ENCODE results near the gene CHN2.
A peak's percentile ranks its signal among the peaks of the same experiment; 100 is the strongest.

CHN2 gene

DNA sequence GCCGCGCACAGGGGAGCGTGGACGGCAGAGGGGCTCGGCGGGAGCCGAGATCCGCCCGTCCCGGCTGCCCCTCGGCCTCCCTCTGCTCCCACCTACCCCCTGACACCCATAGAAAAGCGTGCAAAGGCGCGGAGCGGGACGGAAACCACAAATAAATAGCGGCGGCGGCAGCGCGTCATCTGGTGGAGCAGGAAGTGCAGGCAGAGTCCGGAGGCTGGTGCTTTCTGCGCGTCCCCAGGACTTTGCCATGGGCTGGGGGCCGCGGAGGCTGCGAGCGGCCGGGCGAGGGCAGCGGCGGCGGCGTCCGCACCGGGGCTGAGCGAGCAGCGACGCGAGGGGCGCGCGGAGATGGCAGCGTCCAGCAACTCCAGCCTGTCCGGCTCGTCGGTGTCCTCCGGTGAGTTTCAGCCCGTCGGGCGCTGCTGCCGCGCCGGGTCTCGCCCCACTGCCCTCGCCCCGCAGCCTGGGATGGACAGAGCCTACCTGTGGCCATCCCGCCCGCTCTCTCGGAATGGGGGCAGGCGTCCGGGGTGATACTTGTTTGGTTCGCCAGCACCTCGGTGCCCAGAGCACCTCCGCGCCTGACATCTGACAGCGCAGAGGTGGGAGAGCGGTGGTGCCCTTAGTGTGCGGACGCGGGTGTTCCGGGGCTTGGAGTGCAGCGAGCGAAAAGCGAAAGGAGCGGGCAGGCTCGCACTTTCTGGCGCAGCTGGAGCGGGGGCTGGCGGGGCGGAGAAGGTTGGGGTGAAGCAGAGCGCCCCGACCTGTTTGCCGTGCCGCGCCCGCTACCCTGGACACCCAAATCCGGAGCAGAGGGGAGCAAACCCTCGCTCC, at the start of gene CHN2:
Gene CHN2, plus strand, starts transcription at position 182 of the 834 bp plus-strand sequence.
- peak; percentile 74 for ATAC-seq
- TF ChIP-seq OSR1 (CRISPR knock-in tag; IDR thresholded peaks at IDR 0.05) (no peak), ZNF565 (CRISPR knock-in tag; conservative IDR thresholded peaks at IDR 0.05; ENCODE audit: low read depth) (no peak), RARB (CRISPR knock-in tag; IDR thresholded peaks at IDR 0.05) (no peak), ARNTL (CRISPR knock-in tag; IDR thresholded peaks at IDR 0.05; ENCODE audit: borderline replicate concordance, low read depth) (no peak), SNAI2 (CRISPR knock-in tag; IDR thresholded peaks at IDR 0.05) (no peak), PPARA (CRISPR knock-in tag; IDR thresholded peaks at IDR 0.05; ENCODE audit: borderline replicate concordance) (no peak), ZNF70 (CRISPR knock-in tag; IDR thresholded peaks at IDR 0.05) (no peak), ZC3H10 (CRISPR knock-in tag; IDR thresholded peaks at IDR 0.05) (no peak), ZFP3 (CRISPR knock-in tag; IDR thresholded peaks at IDR 0.05) (no peak)
- TF ChIP-seq, protein P1, sequence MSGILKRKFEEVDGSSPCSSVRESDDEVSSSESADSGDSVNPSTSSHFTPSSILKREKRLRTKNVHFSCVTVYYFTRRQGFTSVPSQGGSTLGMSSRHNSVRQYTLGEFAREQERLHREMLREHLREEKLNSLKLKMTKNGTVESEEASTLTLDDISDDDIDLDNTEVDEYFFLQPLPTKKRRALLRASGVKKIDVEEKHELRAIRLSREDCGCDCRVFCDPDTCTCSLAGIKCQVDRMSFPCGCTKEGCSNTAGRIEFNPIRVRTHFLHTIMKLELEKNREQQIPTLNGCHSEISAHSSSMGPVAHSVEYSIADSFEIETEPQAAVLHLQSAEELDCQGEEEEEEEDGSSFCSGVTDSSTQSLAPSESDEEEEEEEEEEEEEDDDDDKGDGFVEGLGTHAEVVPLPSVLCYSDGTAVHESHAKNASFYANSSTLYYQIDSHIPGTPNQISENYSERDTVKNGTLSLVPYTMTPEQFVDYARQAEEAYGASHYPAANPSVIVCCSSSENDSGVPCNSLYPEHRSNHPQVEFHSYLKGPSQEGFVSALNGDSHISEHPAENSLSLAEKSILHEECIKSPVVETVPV (CRISPR knock-in tag; IDR thresholded peaks at IDR 0.05): no peak
- TF ChIP-seq, protein P2, sequence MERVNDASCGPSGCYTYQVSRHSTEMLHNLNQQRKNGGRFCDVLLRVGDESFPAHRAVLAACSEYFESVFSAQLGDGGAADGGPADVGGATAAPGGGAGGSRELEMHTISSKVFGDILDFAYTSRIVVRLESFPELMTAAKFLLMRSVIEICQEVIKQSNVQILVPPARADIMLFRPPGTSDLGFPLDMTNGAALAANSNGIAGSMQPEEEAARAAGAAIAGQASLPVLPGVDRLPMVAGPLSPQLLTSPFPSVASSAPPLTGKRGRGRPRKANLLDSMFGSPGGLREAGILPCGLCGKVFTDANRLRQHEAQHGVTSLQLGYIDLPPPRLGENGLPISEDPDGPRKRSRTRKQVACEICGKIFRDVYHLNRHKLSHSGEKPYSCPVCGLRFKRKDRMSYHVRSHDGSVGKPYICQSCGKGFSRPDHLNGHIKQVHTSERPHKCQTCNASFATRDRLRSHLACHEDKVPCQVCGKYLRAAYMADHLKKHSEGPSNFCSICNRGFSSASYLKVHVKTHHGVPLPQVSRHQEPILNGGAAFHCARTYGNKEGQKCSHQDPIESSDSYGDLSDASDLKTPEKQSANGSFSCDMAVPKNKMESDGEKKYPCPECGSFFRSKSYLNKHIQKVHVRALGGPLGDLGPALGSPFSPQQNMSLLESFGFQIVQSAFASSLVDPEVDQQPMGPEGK (CRISPR knock-in tag; IDR thresholded peaks at IDR 0.05; ENCODE audit: borderline replicate concordance): no peak
- TF ChIP-seq, protein P3, sequence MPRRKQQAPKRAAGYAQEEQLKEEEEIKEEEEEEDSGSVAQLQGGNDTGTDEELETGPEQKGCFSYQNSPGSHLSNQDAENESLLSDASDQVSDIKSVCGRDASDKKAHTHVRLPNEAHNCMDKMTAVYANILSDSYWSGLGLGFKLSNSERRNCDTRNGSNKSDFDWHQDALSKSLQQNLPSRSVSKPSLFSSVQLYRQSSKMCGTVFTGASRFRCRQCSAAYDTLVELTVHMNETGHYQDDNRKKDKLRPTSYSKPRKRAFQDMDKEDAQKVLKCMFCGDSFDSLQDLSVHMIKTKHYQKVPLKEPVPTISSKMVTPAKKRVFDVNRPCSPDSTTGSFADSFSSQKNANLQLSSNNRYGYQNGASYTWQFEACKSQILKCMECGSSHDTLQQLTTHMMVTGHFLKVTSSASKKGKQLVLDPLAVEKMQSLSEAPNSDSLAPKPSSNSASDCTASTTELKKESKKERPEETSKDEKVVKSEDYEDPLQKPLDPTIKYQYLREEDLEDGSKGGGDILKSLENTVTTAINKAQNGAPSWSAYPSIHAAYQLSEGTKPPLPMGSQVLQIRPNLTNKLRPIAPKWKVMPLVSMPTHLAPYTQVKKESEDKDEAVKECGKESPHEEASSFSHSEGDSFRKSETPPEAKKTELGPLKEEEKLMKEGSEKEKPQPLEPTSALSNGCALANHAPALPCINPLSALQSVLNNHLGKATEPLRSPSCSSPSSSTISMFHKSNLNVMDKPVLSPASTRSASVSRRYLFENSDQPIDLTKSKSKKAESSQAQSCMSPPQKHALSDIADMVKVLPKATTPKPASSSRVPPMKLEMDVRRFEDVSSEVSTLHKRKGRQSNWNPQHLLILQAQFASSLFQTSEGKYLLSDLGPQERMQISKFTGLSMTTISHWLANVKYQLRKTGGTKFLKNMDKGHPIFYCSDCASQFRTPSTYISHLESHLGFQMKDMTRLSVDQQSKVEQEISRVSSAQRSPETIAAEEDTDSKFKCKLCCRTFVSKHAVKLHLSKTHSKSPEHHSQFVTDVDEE (CRISPR knock-in tag; IDR thresholded peaks at IDR 0.05): no peak

DNA sequence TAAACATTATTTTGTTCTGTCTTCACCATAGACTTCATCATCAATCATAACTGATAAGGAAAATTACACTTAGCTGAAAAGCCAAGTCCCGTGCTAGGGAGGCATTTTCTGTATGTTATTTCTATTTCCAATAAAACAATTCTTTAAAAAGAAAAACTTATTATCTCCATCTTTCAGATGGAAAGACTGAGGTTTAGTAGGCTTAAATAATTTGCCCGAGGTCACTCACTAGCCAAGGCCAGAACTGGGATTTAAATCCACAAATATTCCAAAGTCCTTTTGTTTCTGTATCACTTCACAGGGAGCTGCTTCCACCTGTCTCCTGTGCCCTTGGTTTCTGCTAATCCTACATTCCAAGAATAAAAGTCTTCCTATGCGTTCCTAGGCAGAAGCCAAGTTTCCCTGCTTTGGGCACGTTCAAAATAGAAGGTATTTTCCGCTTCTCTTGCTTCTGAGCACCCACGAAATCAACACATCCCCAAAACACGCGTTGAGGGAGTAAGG, 49.0 kb upstream of the CHN2 start:
- no peak for ATAC-seq
- no peak for TF ChIP-seq OSR1 (CRISPR knock-in tag; IDR thresholded peaks at IDR 0.05)
- TF ChIP-seq ZNF8 (CRISPR knock-in tag; IDR thresholded peaks at IDR 0.05): no peak
- no peak for TF ChIP-seq BACH2 (CRISPR knock-in tag; IDR thresholded peaks at IDR 0.05; ENCODE audit: borderline replicate concordance)
- no peak for TF ChIP-seq ARNTL (CRISPR knock-in tag; IDR thresholded peaks at IDR 0.05; ENCODE audit: borderline replicate concordance, low read depth)
- TF ChIP-seq ZC3H10 (CRISPR knock-in tag; IDR thresholded peaks at IDR 0.05): no peak
- TF ChIP-seq, protein P2 (CRISPR knock-in tag; IDR thresholded peaks at IDR 0.05; ENCODE audit: borderline replicate concordance): no peak
- no peak for TF ChIP-seq ZNF70 (CRISPR knock-in tag; IDR thresholded peaks at IDR 0.05)
- no peak for TF ChIP-seq SNAI2 (CRISPR knock-in tag; IDR thresholded peaks at IDR 0.05)
- no peak for TF ChIP-seq ISL1 (CRISPR knock-in tag; IDR thresholded peaks at IDR 0.05)
- TF ChIP-seq ZFP30 (CRISPR knock-in tag; IDR thresholded peaks at IDR 0.05): no peak
- no peak for TF ChIP-seq CSDC2 (CRISPR knock-in tag; IDR thresholded peaks at IDR 0.05)
- TF ChIP-seq ESRRG (CRISPR knock-in tag; IDR thresholded peaks at IDR 0.05): no peak

DNA sequence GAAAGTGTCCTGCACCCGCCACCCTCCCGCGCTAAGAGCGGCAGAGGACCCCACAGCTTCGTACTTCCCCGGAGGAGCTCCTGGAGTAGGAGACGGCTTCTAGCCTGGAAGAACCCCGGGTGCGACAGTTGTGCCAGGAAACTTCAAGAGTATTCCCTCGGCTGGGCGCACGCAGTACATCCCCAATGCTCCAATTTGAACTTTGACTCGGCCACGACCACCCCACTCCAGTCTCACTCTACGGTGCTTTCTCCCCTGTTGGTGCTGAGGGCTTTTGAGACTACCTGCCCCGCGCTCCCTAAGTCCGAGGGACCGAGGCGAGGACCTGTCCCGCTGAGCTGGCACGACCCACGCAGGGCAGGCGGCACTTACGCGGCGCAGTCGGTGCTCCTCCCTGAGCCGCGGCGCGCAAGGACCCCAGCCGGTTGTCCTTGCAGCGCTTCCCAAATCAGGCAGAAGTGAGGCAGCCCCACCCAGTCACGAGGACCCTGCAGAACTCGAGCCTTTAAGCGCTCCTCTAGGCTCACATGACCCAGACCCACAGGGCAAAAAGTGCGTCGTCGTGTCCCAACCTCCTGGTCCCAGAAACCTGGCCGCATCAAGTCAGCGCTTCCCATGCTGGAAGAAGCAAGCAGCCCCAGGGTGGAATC, 48.4 kb upstream of the CHN2 start, which contains the start of gene CPVL:
Gene CPVL, minus strand, starts transcription at position 481 of the 650 bp plus-strand sequence. CDS start 25,476 bp downstream, outside the sequence.
- no peak; the same call in 2 of the 3 replicates for ATAC-seq
- TF ChIP-seq ISL1 (CRISPR knock-in tag; IDR thresholded peaks at IDR 0.05) (no peak), ARNTL (CRISPR knock-in tag; IDR thresholded peaks at IDR 0.05; ENCODE audit: borderline replicate concordance, low read depth) (no peak), ZC3H10 (CRISPR knock-in tag; IDR thresholded peaks at IDR 0.05) (no peak), RARB (CRISPR knock-in tag; IDR thresholded peaks at IDR 0.05) (no peak), ZNF70 (CRISPR knock-in tag; IDR thresholded peaks at IDR 0.05) (no peak), TOX (CRISPR knock-in tag; IDR thresholded peaks at IDR 0.05; ENCODE audit: borderline replicate concordance) (no peak), TCF4 (CRISPR knock-in tag; IDR thresholded peaks at IDR 0.05; ENCODE audit: borderline replicate concordance) (no peak), ZFP30 (CRISPR knock-in tag; IDR thresholded peaks at IDR 0.05) (no peak), ZNF8 (CRISPR knock-in tag; IDR thresholded peaks at IDR 0.05) (no peak), BACH2 (CRISPR knock-in tag; IDR thresholded peaks at IDR 0.05; ENCODE audit: borderline replicate concordance) (no peak), ZNF565 (CRISPR knock-in tag; conservative IDR thresholded peaks at IDR 0.05; ENCODE audit: low read depth) (no peak), GLIS3 (CRISPR knock-in tag; IDR thresholded peaks at IDR 0.05) (no peak)
- TF ChIP-seq, protein P3 (CRISPR knock-in tag; IDR thresholded peaks at IDR 0.05): no peak

Data from SK-N-SH treated with all-trans-retinoic acid at 6 μM for 48 hours (cell line).